ENCODE data around the gene NELL1.

The NELL1 gene

DNA sequence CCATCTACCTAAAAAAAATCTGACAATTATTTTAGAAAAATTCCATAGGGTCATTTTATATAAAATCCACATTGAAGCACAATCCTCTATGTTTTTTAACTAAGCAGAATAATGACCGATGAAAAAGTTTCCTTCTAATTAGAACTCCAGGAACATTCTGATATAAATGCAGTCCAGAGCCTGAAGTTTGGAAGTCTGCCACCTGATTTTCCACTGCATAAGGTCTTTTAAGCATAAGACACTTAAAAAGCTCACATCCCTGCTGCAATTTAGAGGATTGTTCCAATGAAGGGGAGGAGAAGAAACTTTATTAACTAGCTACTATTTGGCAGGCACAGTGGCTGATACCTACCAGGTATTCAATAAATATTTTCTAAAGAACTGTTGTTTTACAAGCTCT lies 953.2 kb downstream of the NELL1 start:
- FAIRE-seq (no peak), DNase-seq (ENCODE audit: insufficient read length, low spot score) (no peak)
- no peak for TF ChIP-seq SPI1 (IDR thresholded peaks at IDR 0.05; ENCODE audit: low read depth, low read length)
- TF ChIP-seq TAF1 (IDR thresholded peaks at IDR 0.05; ENCODE audit: low read depth, low read length), result no peak
- TF ChIP-seq PAX5 (IDR thresholded peaks at IDR 0.05; ENCODE audit: insufficient read depth, low read length, severe bottlenecking), result no peak
- no peak for TF ChIP-seq POLR2A (IDR thresholded peaks at IDR 0.05; ENCODE audit: low read depth, low read length)
- no peak for TF ChIP-seq POU2F2 (IDR thresholded peaks at IDR 0.05; ENCODE audit: low read depth, low read length)
- TF ChIP-seq POLR2AphosphoS5 (IDR thresholded peaks at IDR 0.05; ENCODE audit: low read depth, low read length), result no peak

- TF ChIP-seq POLR2A (IDR thresholded peaks at IDR 0.05; ENCODE audit: low read depth, low read length), result no peak
- no peak for TF ChIP-seq POU2F2 (IDR thresholded peaks at IDR 0.05; ENCODE audit: low read depth, low read length)
- TF ChIP-seq PAX5 (IDR thresholded peaks at IDR 0.05; ENCODE audit: insufficient read depth, low read length, severe bottlenecking), result no peak
- no peak for TF ChIP-seq POLR2AphosphoS5 (IDR thresholded peaks at IDR 0.05; ENCODE audit: low read depth, low read length)
- TF ChIP-seq TAF1 (IDR thresholded peaks at IDR 0.05; ENCODE audit: low read depth, low read length), result no peak
- TF ChIP-seq SPI1 (IDR thresholded peaks at IDR 0.05; ENCODE audit: low read depth, low read length), result no peak
- DNase-seq (ENCODE audit: insufficient read length, low spot score) (no peak), FAIRE-seq (no peak)
Observed at GRCh38 chr11:21622995-21623394, 953.6 kb downstream of the NELL1 start.
